HG02938 (cell line): ENCODE results near the gene TRPM4.
"Not testable (repeated sequence)": the region's sequence is repeated elsewhere in the genome, so short reads cannot be mapped to it uniquely, and the experiment has no call there.

Experiments
- ATAC-seq: cut with Tn5 transposase; IDR thresholded peaks from one replicate; pipeline ENCODE4 v1.9.1; 2021; ENCODE audit warnings: mild to moderate bottlenecking, moderate library complexity; ENCODE audit not compliant: unreplicated experiment

TRPM4 gene

GRCh38 chr19:49126575-49126974, 31.0 kb upstream of the TRPM4 start:
- no peak for ATAC-seq

DNA sequence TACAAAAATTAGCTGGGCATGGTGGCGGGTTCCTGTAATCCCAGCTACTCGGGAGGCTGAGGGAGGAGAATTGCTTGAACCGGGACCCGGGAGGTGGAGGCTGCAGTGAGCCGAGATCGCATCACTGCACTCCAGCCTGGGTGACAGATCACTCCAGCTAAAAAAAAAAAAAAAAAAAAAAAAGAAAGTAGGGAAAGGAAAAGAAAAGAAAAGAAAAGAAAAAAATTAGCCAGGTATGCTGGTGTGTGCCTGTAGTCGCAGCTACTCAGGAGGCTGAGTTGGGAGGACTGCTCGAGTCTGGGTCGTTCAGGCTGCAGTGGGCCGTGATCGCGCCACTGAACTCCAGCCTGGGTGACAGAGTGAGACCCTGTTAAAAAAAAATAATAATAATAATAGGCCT, 30.4 kb upstream of the TRPM4 start:
- not testable (repeated sequence) for ATAC-seq

DNA sequence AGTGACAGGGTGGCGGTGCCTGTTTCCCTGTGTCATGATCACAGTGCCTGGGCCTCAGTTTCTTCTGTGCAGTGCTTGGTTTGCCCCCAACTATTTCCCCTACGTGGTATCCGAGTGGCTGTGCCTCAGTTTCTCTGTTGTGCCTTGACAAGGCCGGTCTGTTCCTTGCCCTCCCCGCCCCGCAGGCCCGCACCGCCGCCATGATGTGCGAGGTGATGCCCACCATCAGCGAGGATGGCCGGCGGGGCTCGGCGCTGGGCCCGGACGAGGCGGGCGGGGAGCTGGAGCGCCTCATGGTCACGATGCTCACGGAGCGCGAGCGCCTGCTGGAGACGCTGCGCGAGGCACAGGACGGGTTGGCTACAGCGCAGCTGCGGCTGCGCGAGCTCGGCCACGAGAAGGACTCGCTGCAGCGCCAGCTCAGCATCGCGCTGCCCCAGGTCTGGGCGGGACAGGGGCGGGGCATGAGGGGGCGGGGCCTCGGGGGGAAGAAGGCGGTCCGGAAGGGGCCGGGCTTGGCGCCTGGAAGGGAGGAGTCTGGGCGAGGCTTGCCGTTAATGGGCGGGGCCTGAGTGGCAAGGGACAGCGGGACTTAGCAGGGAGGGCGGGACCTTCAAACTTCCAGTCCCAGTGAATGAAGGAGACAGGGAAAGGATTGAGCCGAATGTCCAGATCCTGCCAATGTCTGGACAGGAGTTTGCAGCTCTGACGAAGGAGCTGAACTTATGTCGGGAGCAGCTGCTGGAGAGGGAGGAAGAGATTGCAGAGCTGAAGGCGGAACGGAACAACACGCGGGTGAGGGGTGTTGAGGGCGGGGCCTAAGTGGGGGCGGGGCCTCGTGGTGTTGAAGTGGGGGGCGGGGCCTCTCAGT, 29.7 kb upstream of the TRPM4 start:
- peak; percentile 81 for ATAC-seq

GRCh38 chr19:49128545-49129237, 28.9 kb upstream of the TRPM4 start:
- ATAC-seq, result no peak

- no peak for ATAC-seq
Measured at GRCh38 chr19:49129238-49129583, 28.4 kb upstream of the TRPM4 start.

DNA sequence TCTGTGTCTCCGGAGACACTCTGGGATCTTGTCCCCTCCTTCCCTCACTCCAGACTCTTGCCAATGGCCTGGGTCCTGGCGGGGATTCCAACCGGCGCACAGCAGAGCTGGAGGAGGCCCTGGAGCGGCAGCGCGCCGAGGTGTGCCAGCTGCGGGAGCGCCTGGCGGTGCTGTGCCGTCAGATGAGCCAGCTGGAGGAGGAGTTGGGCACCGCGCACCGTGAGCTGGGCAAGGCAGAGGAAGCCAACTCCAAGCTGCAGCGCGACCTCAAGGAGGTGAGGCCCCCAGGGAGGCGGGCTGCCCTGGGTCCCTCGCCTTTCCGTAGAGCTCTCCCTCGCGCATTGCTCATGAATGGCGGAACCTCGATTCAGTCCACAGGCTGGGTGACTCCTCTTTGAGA, 27.3 kb upstream of the TRPM4 start:
- ATAC-seq, result no peak

- no peak for ATAC-seq
Measured at GRCh38 chr19:49132974-49133609, 24.5 kb upstream of the TRPM4 start.

- no peak for ATAC-seq
Measured at GRCh38 chr19:49133621-49134454, 23.8 kb upstream of the TRPM4 start.

DNA sequence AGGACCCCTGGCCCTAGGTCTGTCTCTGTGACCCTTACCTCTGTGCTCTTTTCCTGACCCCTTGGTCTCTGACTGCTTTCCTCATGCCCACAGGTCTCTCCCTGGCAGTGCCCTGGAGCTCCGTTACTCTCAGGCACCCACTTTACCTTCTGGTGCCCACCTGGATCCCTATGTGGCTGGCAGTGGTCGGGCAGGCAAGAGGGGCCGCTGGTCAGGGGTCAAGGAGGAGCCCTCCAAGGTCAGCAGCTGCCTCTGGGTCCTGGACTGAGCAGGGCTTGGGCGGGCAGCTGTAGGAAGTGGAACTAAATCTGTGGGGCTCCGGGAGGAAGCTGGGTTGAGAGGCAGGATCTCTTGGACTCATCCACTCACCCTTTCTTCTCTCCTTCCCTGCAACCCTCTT, 21.9 kb upstream of the TRPM4 start:
- ATAC-seq, result no peak

DNA sequence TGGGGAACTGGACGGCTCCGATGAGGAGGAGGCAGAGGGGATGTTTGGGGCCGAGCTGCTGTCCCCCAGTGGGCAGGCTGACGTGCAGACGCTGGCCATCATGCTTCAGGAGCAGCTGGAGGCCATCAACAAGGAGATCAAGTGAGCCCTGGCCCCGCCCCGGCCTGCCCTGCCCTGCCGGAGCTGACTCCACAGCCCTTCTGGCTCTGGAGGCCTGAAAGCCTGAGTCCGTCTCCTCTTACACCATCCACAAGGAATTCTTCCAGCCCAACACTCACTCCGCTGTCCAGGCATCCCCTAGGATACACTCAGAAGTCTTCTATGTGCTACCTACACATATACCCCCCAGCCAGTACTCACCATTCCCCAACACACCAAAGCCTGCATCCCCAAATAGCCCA, 20.8 kb upstream of the TRPM4 start:
- no peak for ATAC-seq

- ATAC-seq, result no peak
Measured at GRCh38 chr19:49140951-49141350, 16.6 kb upstream of the TRPM4 start.

GRCh38 chr19:49141352-49141751, 16.2 kb upstream of the TRPM4 start:
- ATAC-seq, result no peak

GRCh38 chr19:49142866-49143335, 14.7 kb upstream of the TRPM4 start:
- ATAC-seq, result no peak

DNA sequence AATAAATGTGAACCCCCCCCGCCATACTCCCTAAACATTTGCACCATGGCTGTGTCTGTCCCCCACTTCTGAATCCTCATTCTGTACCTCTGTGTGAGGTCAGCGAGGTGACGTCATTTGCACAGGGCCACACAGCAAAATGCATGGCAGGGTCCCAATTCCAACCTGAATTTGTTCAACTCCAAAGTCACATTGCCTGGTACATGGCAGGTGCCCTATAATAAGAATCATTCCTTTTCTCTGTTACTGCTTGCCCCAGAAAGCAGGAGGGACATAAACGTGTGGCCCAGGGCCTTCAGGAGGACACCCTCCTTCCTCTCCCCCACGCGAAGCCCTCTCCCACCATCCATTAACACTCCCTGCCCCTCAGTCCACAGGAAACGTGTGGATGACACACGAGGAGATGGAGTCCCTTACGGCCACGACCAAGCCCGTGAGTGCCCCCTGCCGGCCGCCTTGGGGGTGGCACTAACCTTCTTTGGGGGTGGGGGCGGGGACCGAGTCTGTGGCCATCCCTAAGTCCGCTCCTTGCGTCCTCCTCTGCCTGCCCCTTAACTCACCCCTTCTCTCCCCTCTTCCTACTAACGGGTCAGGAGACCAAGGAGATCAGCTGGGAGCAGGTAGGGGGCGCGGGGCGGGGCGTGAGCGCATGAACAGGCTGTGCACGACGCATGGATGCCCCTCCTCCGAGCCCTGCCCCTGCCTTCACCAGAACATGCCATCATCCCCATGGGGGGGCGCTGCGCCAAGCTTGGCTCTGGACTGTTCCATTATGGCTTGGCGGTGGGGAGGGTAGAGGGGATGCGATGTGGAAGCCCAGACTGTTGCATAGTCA, 11.8 kb upstream of the TRPM4 start:
- no peak for ATAC-seq

DNA sequence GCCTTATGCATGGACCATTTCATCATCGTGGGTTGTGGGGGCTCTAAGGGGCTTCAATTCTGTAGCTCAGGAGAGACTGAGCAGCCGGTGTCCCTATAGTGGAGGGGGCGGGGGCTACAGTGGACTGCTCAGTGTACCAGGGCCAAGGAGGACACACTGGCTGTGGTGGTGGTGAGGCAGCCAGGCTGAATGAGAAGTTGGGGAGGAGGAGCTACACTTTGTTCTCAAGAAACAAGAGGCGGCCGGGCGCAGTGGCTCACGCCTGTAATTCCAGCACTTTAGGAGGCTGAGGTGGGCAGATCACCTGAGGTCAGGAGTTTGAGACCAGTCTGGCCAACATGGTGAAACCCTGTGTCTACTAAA, 11.2 kb upstream of the TRPM4 start:
- ATAC-seq, result not testable (repeated sequence)

- no peak for ATAC-seq
Measured at GRCh38 chr19:49148044-49148682, 9.4 kb upstream of the TRPM4 start.

- ATAC-seq, result no peak
Measured at GRCh38 chr19:49148784-49149651, 8.6 kb upstream of the TRPM4 start.

DNA sequence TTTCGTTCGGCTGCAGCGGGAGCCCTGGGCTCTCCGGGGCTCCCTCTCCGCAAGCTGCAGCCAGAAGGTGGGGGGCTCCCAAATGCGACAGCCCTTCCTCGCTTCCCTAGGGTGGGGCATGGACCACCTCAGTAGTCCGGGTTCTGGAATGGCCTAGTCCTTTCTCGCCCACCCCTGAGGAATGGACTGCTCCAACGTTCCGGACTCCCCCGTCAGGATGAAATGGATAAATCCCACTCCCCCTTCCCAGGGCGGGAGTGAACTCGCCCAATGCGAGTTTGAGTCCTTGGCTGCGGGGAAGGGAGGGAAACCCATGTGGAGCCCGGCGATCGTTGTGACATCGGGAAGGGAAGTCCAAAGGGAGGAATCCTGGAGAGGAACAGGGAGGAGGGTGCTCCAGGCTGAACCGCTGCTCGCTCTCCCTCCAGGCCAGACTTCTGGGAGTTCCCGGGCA, 7.9 kb upstream of the TRPM4 start:
- ATAC-seq, result no peak
